CD4-positive, alpha-beta T cell (primary cell): Measurements from ENCODE around the gene MPP3. TPM values are rescaled to one million over a fixed set of nuclear protein-coding genes. Genes with fewer than 3 reads are reported as not detected.
"Not testable (repeated sequence)": the region's sequence is repeated elsewhere in the genome, so short reads cannot be mapped to it uniquely, and the experiment has no call there.

ENCODE experiments used
- ATAC-seq: fragments of 200-7000 bp; cut with Tn5 transposase; one replicate; pipeline ENCODE4 v1.10.0; 2022; ENCODE audit warnings: mild to moderate bottlenecking; ENCODE audit not compliant: poor library complexity
- CTCF ChIA-PET: fragments of 350-600 bp; sonication (Branson Sonifier 250); formaldehyde crosslinking; loops from one replicate; lab custom pipeline; 2021; ENCODE audit warnings: antibody characterized with exemption, inconsistent platforms; lab: Charles Lee
- POLR2A ChIA-PET: fragments of 350-600 bp; sonication (Branson Sonifier 250); formaldehyde crosslinking; loops from one replicate; lab custom pipeline; 2021; ENCODE audit warnings: antibody characterized with exemption, inconsistent platforms; lab: Charles Lee
- DNase-seq, 14 experiments: peaks; one replicate each; pipeline ENCODE4 v3.0.0-alpha.2; 2013 to 2020; ENCODE audit warnings: mixed read lengths in 2 of 14
- H3K27ac ChIP-seq, 2 donors: one replicate each; pipeline versions ENCODE4 v1.5.1 to v1.7.0; 2013; ENCODE audit warnings: low read length in 2 of 2, low read depth in 1 of 2, mild to moderate bottlenecking in 1 of 2
- H3K27me3 ChIP-seq, 2 experiments: 1 replicate in 1 of 2; 2 replicates in 1 of 2; pipeline versions ENCODE4 v1.6.1 to v1.7.0; 2013; ENCODE audit warnings: low read length in 2 of 2, control low read depth in 1 of 2, mild to moderate bottlenecking in 1 of 2, moderate library complexity in 1 of 2; ENCODE audit not compliant: insufficient read depth in 2 of 2, control insufficient read depth in 1 of 2
- H3K36me3 ChIP-seq: one replicate; pipeline ENCODE4 v1.6.1; 2013; ENCODE audit warnings: low read length, control low read depth; ENCODE audit not compliant: insufficient read depth
- H3K4me1 ChIP-seq: one replicate; pipeline ENCODE4 v1.6.1; 2013; ENCODE audit warnings: low read length, control low read depth; ENCODE audit not compliant: insufficient read depth
- H3K4me3 ChIP-seq: one replicate; pipeline ENCODE4 v1.5.1; 2013; ENCODE audit warnings: mild to moderate bottlenecking, low read length, moderate library complexity
- H3K9me3 ChIP-seq, 2 experiments: 1 replicate in 1 of 2; 2 replicates in 1 of 2; pipeline versions ENCODE4 v1.6.1 to v1.7.0; 2013; ENCODE audit warnings: low read length in 2 of 2, mild to moderate bottlenecking in 2 of 2, control low read depth in 1 of 2, moderate library complexity in 1 of 2; ENCODE audit not compliant: control insufficient read depth in 1 of 2, insufficient read depth in 1 of 2
- H3K27ac Mint-ChIP-seq: one replicate; pipeline ENCODE4 v1.8.0; 2020; ENCODE audit warnings: mixed read lengths
- H3K27me3 Mint-ChIP-seq: one replicate; pipeline ENCODE4 v1.8.0; 2021; ENCODE audit warnings: mixed read lengths
- H3K36me3 Mint-ChIP-seq: one replicate; pipeline ENCODE4 v1.8.0; 2021; ENCODE audit warnings: low read depth, mixed read lengths
- H3K4me1 Mint-ChIP-seq: one replicate; pipeline ENCODE4 v1.8.0; 2021; ENCODE audit warnings: low read depth, mixed read lengths
- H3K4me3 Mint-ChIP-seq: one replicate; pipeline ENCODE4 v1.8.0; 2020; ENCODE audit warnings: mild to moderate bottlenecking, mixed read lengths
- H3K9me3 Mint-ChIP-seq: one replicate; pipeline ENCODE4 v1.8.0; 2020; ENCODE audit warnings: mixed read lengths
- CTCF ChIP-seq: fragments of 200-600 bp; IDR thresholded peaks from one replicate; pipeline ENCODE4 v1.8.0; 2022; ENCODE audit warnings: antibody characterized with exemption, mild to moderate bottlenecking
- intact Hi-C, 2 experiments: fragments of 100-400 bp; cut with DNase I in 1 of 2; cut with micrococcal nuclease in 1 of 2; formaldehyde crosslinking; loops; one replicate each; pipeline versions ENCODE4 v1.15.1 to v1.9.0; 2023 to 2025; cut with DNase I, micrococcal nuclease
- total RNA-seq, 174 experiments: library from RNA in 2 of 174; stranded (reverse) in 2 of 174; gene quantifications; one replicate each; pipeline ENCODE4 v1.2.3 and lab custom pipeline; 2021 to 2026

MPP3 gene
- total RNA-seq, 2 experiments from 2014 or later: 0.14 TPM; not detected in 1

- Histone ChIP-seq H3K27me3 (peaks cover 4 to 12% of the 10 kb centered on the region in 2 experiments), H3K27ac (no peak overlapping the region), H3K4me1 (no peaks in the 10 kb centered on the region), H3K9me3 (no peaks in the 10 kb centered on the region), H3K36me3 (no peaks in the 10 kb centered on the region), H3K4me3 (no peak overlapping the region)
- H3K4me3 Mint-ChIP-seq: no peak overlapping the region
- intact Hi-C loops: no loop called here
- H3K27me3 Mint-ChIP-seq: peaks cover 48% of the 10 kb centered on the region
- ChIA-PET CTCF (no interaction called here), POLR2A (no interaction called here)
- DNase-seq: no peak
- no peaks in the 10 kb centered on the region for H3K9me3 Mint-ChIP-seq
- ATAC-seq: no peak
- H3K27ac Mint-ChIP-seq: no peak overlapping the region
- no peaks in the 10 kb centered on the region for H3K4me1 Mint-ChIP-seq
- no peaks in the 10 kb centered on the region for H3K36me3 Mint-ChIP-seq
- TF ChIP-seq CTCF: no peak
Measured at GRCh38 chr17:43801844-43802243, 31.1 kb downstream of the MPP3 start.

- H3K4me1 ChIP-seq: no peaks in the 10 kb centered on the region
- intact Hi-C loops: no loop called here
- DNase-seq (no peak), ATAC-seq (no peak)
- no peak overlapping the region for H3K27ac ChIP-seq
- no peak overlapping the region for H3K27ac Mint-ChIP-seq
- no peaks in the 10 kb centered on the region for H3K9me3 Mint-ChIP-seq
- peaks cover 4 to 12% of the 10 kb centered on the region in 2 experiments for H3K27me3 ChIP-seq
- no peak for TF ChIP-seq CTCF
- no peak overlapping the region for H3K4me3 ChIP-seq
- H3K36me3 ChIP-seq: no peaks in the 10 kb centered on the region
- POLR2A ChIA-PET: no interaction called here
- H3K9me3 ChIP-seq: no peaks in the 10 kb centered on the region
- H3K36me3 Mint-ChIP-seq: no peaks in the 10 kb centered on the region
- H3K4me1 Mint-ChIP-seq: no peaks in the 10 kb centered on the region
- H3K4me3 Mint-ChIP-seq: no peak overlapping the region
- CTCF ChIA-PET: no interaction called here
- H3K27me3 Mint-ChIP-seq: peaks cover 58% of the 10 kb centered on the region
Measured at GRCh38 chr17:43800736-43801135, 32.2 kb downstream of the MPP3 start.

DNA sequence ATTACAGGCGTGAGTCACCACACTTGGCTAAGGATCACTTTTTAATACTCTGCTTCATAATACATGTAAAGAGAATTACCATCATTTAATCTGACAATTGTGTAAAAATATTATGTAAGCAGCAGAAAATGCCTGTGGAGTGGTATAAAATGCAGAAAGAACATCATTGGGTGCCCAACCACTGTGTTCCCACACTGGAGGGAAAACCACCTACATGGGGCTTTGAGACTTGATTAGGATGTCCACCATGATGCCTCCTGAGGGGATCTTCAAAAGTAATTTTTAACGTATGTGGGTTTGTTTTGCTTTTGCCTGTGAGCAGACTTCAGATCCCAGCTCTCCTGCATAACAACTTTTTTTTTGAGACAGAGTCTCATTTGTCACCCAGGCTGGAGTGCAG is 33.9 kb downstream of the MPP3 start:
- POLR2A ChIA-PET: no interaction called here
- Histone ChIP-seq H3K36me3 (no peaks in the 10 kb centered on the region), H3K27me3 (peaks cover 4 to 10% of the 10 kb centered on the region in 2 experiments), H3K9me3 (no peaks in the 10 kb centered on the region), H3K4me1 (no peaks in the 10 kb centered on the region), H3K27ac (no peak overlapping the region), H3K4me3 (no peak overlapping the region)
- no peaks in the 10 kb centered on the region for H3K9me3 Mint-ChIP-seq
- H3K36me3 Mint-ChIP-seq: no peaks in the 10 kb centered on the region
- intact Hi-C loops: no loop called here
- DNase-seq (no peak), ATAC-seq (no peak)
- CTCF ChIA-PET: no interaction called here
- H3K27me3 Mint-ChIP-seq: peaks cover 54% of the 10 kb centered on the region
- no peak overlapping the region for H3K4me3 Mint-ChIP-seq
- no peak overlapping the region for H3K27ac Mint-ChIP-seq
- no peak for TF ChIP-seq CTCF
- H3K4me1 Mint-ChIP-seq: no peaks in the 10 kb centered on the region

GRCh38 chr17:43798024-43798423 is 34.9 kb downstream of the MPP3 start:
- POLR2A ChIA-PET, H3K4me3 Mint-ChIP-seq, H3K9me3 Mint-ChIP-seq, H3K36me3 Mint-ChIP-seq, H3K27ac ChIP-seq, H3K27ac Mint-ChIP-seq, intact Hi-C loops, H3K4me1 ChIP-seq, H3K4me3 ChIP-seq, H3K27me3 ChIP-seq, H3K36me3 ChIP-seq, CTCF ChIA-PET, H3K4me1 Mint-ChIP-seq, ATAC-seq, H3K9me3 ChIP-seq, DNase-seq: not testable (repeated sequence)
- peaks cover 54% of the 10 kb centered on the region for H3K27me3 Mint-ChIP-seq

- H3K4me3 Mint-ChIP-seq, intact Hi-C loops, POLR2A ChIA-PET, H3K36me3 ChIP-seq, H3K4me1 Mint-ChIP-seq, H3K9me3 Mint-ChIP-seq, H3K27ac Mint-ChIP-seq, ATAC-seq, DNase-seq, CTCF ChIA-PET, H3K4me3 ChIP-seq, H3K4me1 ChIP-seq, H3K36me3 Mint-ChIP-seq, H3K9me3 ChIP-seq, H3K27ac ChIP-seq, H3K27me3 ChIP-seq: not testable (repeated sequence)
- peaks cover 53% of the 10 kb centered on the region for H3K27me3 Mint-ChIP-seq
Measured at GRCh38 chr17:43792668-43793067, 40.3 kb downstream of the MPP3 start.
